Muscle layer of duodenum (tissue), 2 donors: Measurements from ENCODE around the gene CUL4A.

Experiments used
- H3K27ac ChIP-seq: one replicate; pipeline ENCODE4 v1.7.0; 2013; ENCODE audit warnings: mild to moderate bottlenecking, low read length
- H3K27me3 ChIP-seq: one replicate; pipeline ENCODE4 v1.7.0; 2013; ENCODE audit warnings: low read depth, mild to moderate bottlenecking, control low read depth, low read length
- H3K36me3 ChIP-seq, 2 donors: one replicate each; pipeline ENCODE4 v1.7.0; 2013; ENCODE audit warnings: low read length in 2 of 2, control low read depth in 1 of 2, mild to moderate bottlenecking in 1 of 2; ENCODE audit not compliant: insufficient read depth in 2 of 2, control insufficient read depth in 1 of 2
- H3K4me1 ChIP-seq, 2 donors: one replicate each; pipeline ENCODE4 v1.7.0; 2013; ENCODE audit warnings: low read length in 2 of 2, mild to moderate bottlenecking in 2 of 2, control low read depth in 1 of 2, moderate library complexity in 1 of 2; ENCODE audit not compliant: insufficient read depth in 2 of 2, control insufficient read depth in 1 of 2
- H3K4me3 ChIP-seq, 2 donors: one replicate each; pipeline ENCODE4 v1.7.0; 2013; ENCODE audit warnings: low read length in 2 of 2, low read depth in 1 of 2, mild to moderate bottlenecking in 1 of 2
- H3K9me3 ChIP-seq, 2 donors: one replicate each; pipeline ENCODE4 v1.7.0; 2013; ENCODE audit warnings: low read length in 2 of 2, control low read depth in 1 of 2, mild to moderate bottlenecking in 1 of 2; ENCODE audit not compliant: control insufficient read depth in 1 of 2
- donor health status: healthy.

The CUL4A gene

GRCh38 chr13:113211774-113212173 lies 2.4 kb downstream of the CUL4A start:
- Histone ChIP-seq H3K27ac (no peak overlapping the region), H3K4me1 (peaks cover 8 to 48% of the 10 kb centered on the region in 2 donors), H3K36me3 (peaks cover 0 to 12% of the 10 kb centered on the region in 2 donors), H3K9me3 (no peaks in the 10 kb centered on the region), H3K4me3 (no peak overlapping the region), H3K27me3 (no peaks in the 10 kb centered on the region)

- no peaks in the 10 kb centered on the region for H3K9me3 ChIP-seq
- H3K4me1 ChIP-seq: peaks cover 0 to 28% of the 10 kb centered on the region in 2 donors
- no peaks in the 10 kb centered on the region for H3K27me3 ChIP-seq
- no peak overlapping the region for H3K4me3 ChIP-seq
- peaks cover 9 to 25% of the 10 kb centered on the region in 2 donors for H3K36me3 ChIP-seq
- no peak overlapping the region for H3K27ac ChIP-seq
Observed at GRCh38 chr13:113216254-113217048, 7.0 kb downstream of the CUL4A start.

GRCh38 chr13:113218586-113218985 lies 9.2 kb downstream of the CUL4A start:
- Histone ChIP-seq H3K27ac (no peak overlapping the region), H3K36me3 (peaks cover 9 to 29% of the 10 kb centered on the region in 2 donors), H3K4me1 (peaks cover 0 to 22% of the 10 kb centered on the region in 2 donors)

GRCh38 chr13:113219256-113219940 lies 10.0 kb downstream of the CUL4A start:
- peaks cover 0 to 21% of the 10 kb centered on the region in 2 donors for H3K4me1 ChIP-seq
- peaks cover 9 to 35% of the 10 kb centered on the region in 2 donors for H3K36me3 ChIP-seq
- no peak overlapping the region for H3K4me3 ChIP-seq
- no peak overlapping the region for H3K27ac ChIP-seq
- H3K27me3 ChIP-seq: no peaks in the 10 kb centered on the region
- H3K9me3 ChIP-seq: no peaks in the 10 kb centered on the region

More at GRCh38 chr13:113218586-113218985, 9.2 kb downstream of the CUL4A start:
- no peak overlapping the region for H3K4me3 ChIP-seq
- H3K27me3 ChIP-seq: no peaks in the 10 kb centered on the region
- no peaks in the 10 kb centered on the region for H3K9me3 ChIP-seq

- Histone ChIP-seq H3K9me3 (no peaks in the 10 kb centered on the region), H3K4me3 (no peak overlapping the region), H3K4me1 (peaks cover 0 to 19% of the 10 kb centered on the region in 2 donors), H3K36me3 (peaks cover 14 to 43% of the 10 kb centered on the region in 2 donors), H3K27ac (no peak overlapping the region), H3K27me3 (no peaks in the 10 kb centered on the region)
Observed at GRCh38 chr13:113220141-113220598, 10.8 kb downstream of the CUL4A start.

GRCh38 chr13:113220877-113221276 lies 11.5 kb downstream of the CUL4A start:
- no peak overlapping the region for H3K27ac ChIP-seq
- H3K9me3 ChIP-seq: no peaks in the 10 kb centered on the region
- H3K4me3 ChIP-seq: no peak overlapping the region
- H3K36me3 ChIP-seq: peaks cover 21 to 50% of the 10 kb centered on the region in 2 donors
- no peaks in the 10 kb centered on the region for H3K27me3 ChIP-seq
- H3K4me1 ChIP-seq: peaks cover 0 to 12% of the 10 kb centered on the region in 2 donors

- Histone ChIP-seq H3K9me3 (no peaks in the 10 kb centered on the region), H3K27me3 (no peaks in the 10 kb centered on the region), H3K36me3 (peaks cover 34 to 64% of the 10 kb centered on the region in 2 donors), H3K4me1 (no peaks in the 10 kb centered on the region), H3K27ac (no peak overlapping the region), H3K4me3 (no peak overlapping the region)
Observed at GRCh38 chr13:113223070-113223469, 13.7 kb downstream of the CUL4A start.

GRCh38 chr13:113224486-113224885 lies 15.1 kb downstream of the CUL4A start:
- H3K27ac ChIP-seq: no peak overlapping the region
- peaks cover 43 to 71% of the 10 kb centered on the region in 2 donors for H3K36me3 ChIP-seq
- H3K27me3 ChIP-seq: no peaks in the 10 kb centered on the region
- no peaks in the 10 kb centered on the region for H3K4me1 ChIP-seq
- H3K9me3 ChIP-seq: no peaks in the 10 kb centered on the region
- H3K4me3 ChIP-seq: no peak overlapping the region

GRCh38 chr13:113225515-113225914 lies 16.1 kb downstream of the CUL4A start:
- peaks cover 47 to 71% of the 10 kb centered on the region in 2 donors for H3K36me3 ChIP-seq
- no peaks in the 10 kb centered on the region for H3K27me3 ChIP-seq
- H3K4me1 ChIP-seq: no peaks in the 10 kb centered on the region
- H3K27ac ChIP-seq: no peak overlapping the region
- no peaks in the 10 kb centered on the region for H3K9me3 ChIP-seq
- H3K4me3 ChIP-seq: no peak overlapping the region

- Histone ChIP-seq H3K9me3 (no peaks in the 10 kb centered on the region), H3K36me3 (peaks cover 45 to 68% of the 10 kb centered on the region in 2 donors), H3K4me1 (no peaks in the 10 kb centered on the region), H3K27me3 (no peaks in the 10 kb centered on the region), H3K4me3 (no peak overlapping the region), H3K27ac (no peak overlapping the region)
Observed at GRCh38 chr13:113226873-113227450, 17.5 kb downstream of the CUL4A start.

GRCh38 chr13:113229161-113229560 lies 19.7 kb downstream of the CUL4A start:
- Histone ChIP-seq H3K4me1 (no peaks in the 10 kb centered on the region), H3K27ac (no peak overlapping the region), H3K36me3 (peaks cover 56 to 78% of the 10 kb centered on the region in 2 donors), H3K9me3 (no peaks in the 10 kb centered on the region), H3K4me3 (no peak overlapping the region), H3K27me3 (no peaks in the 10 kb centered on the region)
